Ovary (tissue), 3 donors: Measurements from ENCODE around the gene DST.

Experiments used
- CTCF ChIP-seq, 3 donors: fragments of 450-650 bp in 2 of 3; fragments of 200-600 bp in 1 of 3; IDR thresholded peaks; one replicate each; pipeline versions ENCODE4 v1.5.1 to v1.8.0; 2016 to 2022; ENCODE audit warnings: antibody characterized with exemption in 3 of 3, mild to moderate bottlenecking in 1 of 3
- POLR2A ChIP-seq: fragments of 450-650 bp; IDR thresholded peaks from one replicate; pipeline ENCODE4 v1.6.1; 2017; ENCODE audit warnings: antibody characterized with exemption, mild to moderate bottlenecking, moderate library complexity
- donor health status: DM: no; HTN: no; CAD: no.

- TF ChIP-seq POLR2A: no peak
- no peak for TF ChIP-seq CTCF (IDR thresholded peaks at IDR 0.05)
Observed at GRCh38 chr6:56480654-56481337, 161.9 kb downstream of the DST start.
